H1 (cell line): ENCODE data around the gene NUP98.

Experiments used
- BRCA1 ChIP-seq: IDR thresholded peaks from 2 replicates; pipeline ENCODE4 v1.6.1; 2012; ENCODE audit warnings: low read depth, low read length, improper control_type of control experiment
- CHD2 ChIP-seq: IDR thresholded peaks from 2 replicates; pipeline ENCODE4 v1.6.1; 2012; ENCODE audit warnings: low read length, improper control_type of control experiment
- CTCF ChIP-seq, 3 experiments: IDR thresholded peaks; 1 replicate in 2 of 3; 2 replicates in 1 of 3; pipeline versions ENCODE4 v1.5.1 to v1.6.1; 2011; ENCODE audit warnings: low read length in 3 of 3, mild to moderate bottlenecking in 3 of 3, inconsistent platforms in 2 of 3, low read depth in 1 of 3, moderate library complexity in 1 of 3; ENCODE audit not compliant: insufficient read depth in 1 of 3; ENCODE audit errors: control extremely low read depth in 1 of 3
- EZH2 ChIP-seq: fragments of 200-600 bp; sonication (generic); IDR thresholded peaks from 2 replicates; pipeline ENCODE4 v1.7.1; 2012; ENCODE audit warnings: low read depth, mild to moderate bottlenecking, moderate library complexity, low read length, inconsistent platforms; ENCODE audit not compliant: severe bottlenecking
- POLR2A ChIP-seq, 2 experiments: IDR thresholded peaks; 1 replicate in 1 of 2; 2 replicates in 1 of 2; pipeline ENCODE4 v1.6.1; 2011; ENCODE audit warnings: low read depth in 2 of 2, low read length in 2 of 2, mild to moderate bottlenecking in 2 of 2; ENCODE audit errors: control extremely low read depth in 1 of 2
- SIN3A ChIP-seq, 2 experiments: IDR thresholded peaks in 1 of 2; conservative IDR thresholded peaks in 1 of 2; 2 replicates each; pipeline ENCODE4 v1.6.1; 2011 to 2012; ENCODE audit warnings: low read length in 2 of 2, improper control_type of control experiment in 1 of 2, low read depth in 1 of 2, mild to moderate bottlenecking in 1 of 2
- SP2 ChIP-seq: IDR thresholded peaks from 2 replicates; pipeline ENCODE4 v1.6.1; 2012; ENCODE audit warnings: mild to moderate bottlenecking, low read length, inconsistent platforms
- YY1 ChIP-seq: IDR thresholded peaks from 2 replicates; pipeline ENCODE4 v1.6.1; 2011; ENCODE audit warnings: low read depth, mild to moderate bottlenecking, low read length

GRCh38 chr11:3659595-3660515 is 137.5 kb downstream of the NUP98 start:
- TF ChIP-seq CTCF (IDR thresholded peaks at IDR 0.05; ENCODE audit: control extremely low read depth in 1 of 3, insufficient read depth in 1 of 3, low read depth in 1 of 3, low read length in 3 of 3) (no peak), YY1 (no peak), SIN3A (conservative IDR thresholded peaks at IDR 0.05 in 1 of 2, IDR thresholded peaks at IDR 0.05 in 1 of 2; ENCODE audit: low read depth in 1 of 2, low read length in 2 of 2) (no peak), CHD2 (no peak), EZH2 (no peak), BRCA1 (no peak), SP2 (no peak), POLR2A (IDR thresholded peaks at IDR 0.05; ENCODE audit: control extremely low read depth in 1 of 2, low read depth in 2 of 2, low read length in 2 of 2) (no peak)
